Measurements from ENCODE around the gene GIT1.

DNA sequence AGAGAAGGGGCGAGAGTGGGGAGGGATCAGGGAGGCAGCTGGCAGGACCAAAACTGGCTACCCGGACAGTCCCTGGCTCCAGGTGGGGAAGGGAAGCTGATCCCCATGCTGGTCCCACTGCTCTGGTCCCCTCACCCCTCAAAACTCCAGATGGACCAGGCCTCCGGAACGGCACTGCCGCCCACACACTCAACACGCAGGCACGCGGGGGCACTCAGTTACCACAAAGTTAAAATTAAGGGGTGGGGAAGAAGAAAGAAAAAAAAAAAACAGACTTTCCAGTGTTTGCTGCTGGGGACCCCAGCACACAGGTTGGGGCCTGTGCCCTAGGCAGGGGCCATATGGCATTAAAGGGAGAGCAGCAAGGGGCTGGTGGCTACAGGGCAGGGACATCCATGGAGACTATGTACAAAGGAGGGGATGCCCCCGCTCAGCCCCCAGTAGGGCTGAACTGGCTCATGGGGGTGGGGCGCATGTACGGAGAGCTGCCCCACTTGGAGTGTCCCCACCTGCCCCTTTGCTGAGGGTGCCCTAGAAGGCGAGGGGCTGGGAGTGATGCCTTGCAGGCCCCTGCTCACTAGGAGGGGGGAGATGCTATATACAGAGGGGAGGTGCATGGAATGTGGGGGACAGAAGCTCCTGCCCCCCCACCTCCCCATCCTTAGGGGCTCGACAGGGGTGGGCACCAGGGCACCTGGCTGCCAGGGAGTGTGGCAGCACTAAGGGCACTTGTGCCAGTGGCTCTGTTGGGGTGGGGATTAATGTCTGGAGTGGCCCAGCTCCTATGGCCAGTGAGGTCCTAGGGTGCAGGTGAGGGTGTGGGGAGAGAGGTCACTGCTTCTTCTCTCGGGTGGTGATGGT lies 15.3 kb downstream of the GIT1 start:
- no peak for TF ChIP-seq POLR2AphosphoS5 (IDR thresholded peaks at IDR 0.05; ENCODE audit: low read depth, low read length)
- no peak for TF ChIP-seq TAF1 (IDR thresholded peaks at IDR 0.05; ENCODE audit: borderline replicate concordance, insufficient read depth, low read length)

Measured in PFSK-1 (cell line).